HEK293 (cell line): ENCODE results near the gene SLC46A2.

Source experiments
- KLF16 ChIP-seq: fragments of 450-650 bp; formaldehyde crosslinking; IDR thresholded peaks from 2 replicates; pipeline ENCODE4 v1.5.1; 2017; ENCODE audit warnings: missing biosample characterization, missing genetic modification characterization
- MEIS1 ChIP-seq: sonication (generic); formaldehyde crosslinking; IDR thresholded peaks from 2 replicates; pipeline ENCODE4 v1.8.1; 2022; ENCODE audit warnings: missing genetic modification reagents, mild to moderate bottlenecking, borderline replicate concordance
- YY1 ChIP-seq: fragments of 450-650 bp; formaldehyde crosslinking; IDR thresholded peaks from 2 replicates; pipeline ENCODE4 v1.5.1; 2018; ENCODE audit warnings: missing biosample characterization, missing genetic modification characterization
- ZNF274 ChIP-seq, 2 experiments: fragments of 200-500 bp in 1 of 2; fragments of 450-650 bp in 1 of 2; sonication (Bioruptor generic) in 1 of 2; formaldehyde crosslinking in 1 of 2; IDR thresholded peaks; 2 replicates each; pipeline versions ENCODE4 v1.5.1 to v1.6.1; 2014 to 2016; ENCODE audit warnings: borderline replicate concordance in 1 of 2, inconsistent platforms in 1 of 2, low read length in 1 of 2, missing biosample characterization in 1 of 2, missing genetic modification characterization in 1 of 2
- ZNF530 ChIP-seq: fragments of 450-650 bp; formaldehyde crosslinking; IDR thresholded peaks from 2 replicates; pipeline ENCODE4 v1.5.1; 2016; ENCODE audit warnings: low read depth, missing biosample characterization, missing genetic modification characterization
- ZNF623 ChIP-seq: fragments of 450-650 bp; formaldehyde crosslinking; IDR thresholded peaks from 2 replicates; pipeline ENCODE4 v1.5.1; 2016; ENCODE audit warnings: missing biosample characterization, missing genetic modification characterization
- TF ChIP-seq, protein P1 (sequence below): fragments of 450-650 bp; formaldehyde crosslinking; IDR thresholded peaks from 2 replicates; pipeline ENCODE4 v1.5.1; 2016; ENCODE audit warnings: missing biosample characterization, missing genetic modification characterization
- TF ChIP-seq, protein P2 (sequence below): fragments of 450-650 bp; formaldehyde crosslinking; conservative IDR thresholded peaks from 2 replicates; pipeline ENCODE4 v1.5.1; 2016; ENCODE audit warnings: low read depth, missing biosample characterization, missing genetic modification characterization

DNA sequence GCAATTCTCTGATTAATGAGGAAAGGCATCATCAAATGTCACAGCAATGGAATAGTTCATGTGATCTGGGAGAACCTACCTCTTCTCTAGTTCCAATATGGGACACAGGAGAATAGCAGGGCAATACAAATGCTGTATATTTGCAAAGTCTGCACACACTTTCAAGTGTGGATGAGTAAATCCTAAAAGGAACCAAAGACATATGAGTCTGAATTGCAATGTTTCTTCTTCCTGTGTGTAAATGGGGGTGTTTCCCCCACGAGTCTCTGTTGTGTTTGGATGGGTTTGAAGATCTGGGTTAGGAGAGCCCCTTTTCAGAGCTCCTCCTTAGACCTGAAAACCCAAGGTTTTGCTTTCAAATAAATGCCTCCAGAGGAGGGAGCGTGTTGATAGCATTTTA, 26.9 kb downstream of the SLC46A2 start:
- no peak for TF ChIP-seq ZNF530 (tag by site-specific recombination)
- TF ChIP-seq, protein P1, sequence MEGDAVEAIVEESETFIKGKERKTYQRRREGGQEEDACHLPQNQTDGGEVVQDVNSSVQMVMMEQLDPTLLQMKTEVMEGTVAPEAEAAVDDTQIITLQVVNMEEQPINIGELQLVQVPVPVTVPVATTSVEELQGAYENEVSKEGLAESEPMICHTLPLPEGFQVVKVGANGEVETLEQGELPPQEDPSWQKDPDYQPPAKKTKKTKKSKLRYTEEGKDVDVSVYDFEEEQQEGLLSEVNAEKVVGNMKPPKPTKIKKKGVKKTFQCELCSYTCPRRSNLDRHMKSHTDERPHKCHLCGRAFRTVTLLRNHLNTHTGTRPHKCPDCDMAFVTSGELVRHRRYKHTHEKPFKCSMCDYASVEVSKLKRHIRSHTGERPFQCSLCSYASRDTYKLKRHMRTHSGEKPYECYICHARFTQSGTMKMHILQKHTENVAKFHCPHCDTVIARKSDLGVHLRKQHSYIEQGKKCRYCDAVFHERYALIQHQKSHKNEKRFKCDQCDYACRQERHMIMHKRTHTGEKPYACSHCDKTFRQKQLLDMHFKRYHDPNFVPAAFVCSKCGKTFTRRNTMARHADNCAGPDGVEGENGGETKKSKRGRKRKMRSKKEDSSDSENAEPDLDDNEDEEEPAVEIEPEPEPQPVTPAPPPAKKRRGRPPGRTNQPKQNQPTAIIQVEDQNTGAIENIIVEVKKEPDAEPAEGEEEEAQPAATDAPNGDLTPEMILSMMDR (tag by site-specific recombination), result no peak
- no peak for TF ChIP-seq ZNF274 (IDR thresholded peaks at IDR 0.05; ENCODE audit: low read length)
- no peak for TF ChIP-seq ZNF274 (tag by site-specific recombination; IDR thresholded peaks at IDR 0.05; ENCODE audit: borderline replicate concordance)
- no peak for TF ChIP-seq ZNF623 (tag by site-specific recombination)
- TF ChIP-seq KLF16 (tag by site-specific recombination), result no peak
- TF ChIP-seq, protein P2, sequence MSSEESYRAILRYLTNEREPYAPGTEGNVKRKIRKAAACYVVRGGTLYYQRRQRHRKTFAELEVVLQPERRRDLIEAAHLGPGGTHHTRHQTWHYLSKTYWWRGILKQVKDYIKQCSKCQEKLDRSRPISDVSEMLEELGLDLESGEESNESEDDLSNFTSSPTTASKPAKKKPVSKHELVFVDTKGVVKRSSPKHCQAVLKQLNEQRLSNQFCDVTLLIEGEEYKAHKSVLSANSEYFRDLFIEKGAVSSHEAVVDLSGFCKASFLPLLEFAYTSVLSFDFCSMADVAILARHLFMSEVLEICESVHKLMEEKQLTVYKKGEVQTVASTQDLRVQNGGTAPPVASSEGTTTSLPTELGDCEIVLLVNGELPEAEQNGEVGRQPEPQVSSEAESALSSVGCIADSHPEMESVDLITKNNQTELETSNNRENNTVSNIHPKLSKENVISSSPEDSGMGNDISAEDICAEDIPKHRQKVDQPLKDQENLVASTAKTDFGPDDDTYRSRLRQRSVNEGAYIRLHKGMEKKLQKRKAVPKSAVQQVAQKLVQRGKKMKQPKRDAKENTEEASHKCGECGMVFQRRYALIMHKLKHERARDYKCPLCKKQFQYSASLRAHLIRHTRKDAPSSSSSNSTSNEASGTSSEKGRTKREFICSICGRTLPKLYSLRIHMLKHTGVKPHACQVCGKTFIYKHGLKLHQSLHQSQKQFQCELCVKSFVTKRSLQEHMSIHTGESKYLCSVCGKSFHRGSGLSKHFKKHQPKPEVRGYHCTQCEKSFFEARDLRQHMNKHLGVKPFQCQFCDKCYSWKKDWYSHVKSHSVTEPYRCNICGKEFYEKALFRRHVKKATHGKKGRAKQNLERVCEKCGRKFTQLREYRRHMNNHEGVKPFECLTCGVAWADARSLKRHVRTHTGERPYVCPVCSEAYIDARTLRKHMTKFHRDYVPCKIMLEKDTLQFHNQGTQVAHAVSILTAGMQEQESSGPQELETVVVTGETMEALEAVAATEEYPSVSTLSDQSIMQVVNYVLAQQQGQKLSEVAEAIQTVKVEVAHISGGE, result no peak
- TF ChIP-seq YY1 (tag by site-specific recombination), result no peak
- no peak for TF ChIP-seq MEIS1 (CRISPR knock-in tag)
